MM.1S (cell line): ENCODE data around the gene FRMD3.

Experiments used
- CTCF ChIP-seq: fragments of 300-600 bp; sonication (generic); IDR thresholded peaks from 2 replicates; pipeline ENCODE4 v1.5.1; 2016; ENCODE audit warnings: antibody characterized with exemption, low read length, mixed read lengths
- EZH2 ChIP-seq: fragments of 300-600 bp; sonication (generic); optimal IDR thresholded peaks from 2 replicates; pipeline ENCODE3; 2017; ENCODE audit warnings: low read depth, mild to moderate bottlenecking, antibody characterized with exemption, low read length, mixed read lengths
- EZH2phosphoT487 ChIP-seq: fragments of 300-600 bp; sonication (generic); IDR thresholded peaks from 2 replicates; pipeline ENCODE4 v1.6.1; 2018; ENCODE audit warnings: antibody characterized with exemption, low read length

- no peak for TF ChIP-seq CTCF
- TF ChIP-seq EZH2, result no peak
- no peak for TF ChIP-seq EZH2phosphoT487
Measured at GRCh38 chr9:83430681-83431080, 107.5 kb downstream of the FRMD3 start.
